HepG2 (cell line): ENCODE results near the gene IFITM10. TPM values are rescaled to one million over a fixed set of nuclear protein-coding genes. Genes with fewer than 3 reads are reported as not detected.

Experiments used
- CREM ChIP-seq, 2 experiments: sonication (generic) in 1 of 2; formaldehyde crosslinking in 1 of 2; IDR thresholded peaks; 2 replicates each; pipeline versions ENCODE4 v1.4.0 to v1.6.1; 2016 to 2020; ENCODE audit warnings: antibody characterized with exemption in 1 of 2, mild to moderate bottlenecking in 1 of 2, missing genetic modification reagents in 1 of 2
- ELF3 ChIP-seq: IDR thresholded peaks from 2 replicates; pipeline ENCODE4 v1.6.1; 2016; ENCODE audit warnings: missing genetic modification reagents, missing compliant biosample characterization
- HBP1 ChIP-seq: IDR thresholded peaks from 2 replicates; pipeline ENCODE4 v1.6.1; 2016; ENCODE audit warnings: low read depth, control low read depth
- NBN ChIP-seq: fragments of 450-650 bp; conservative IDR thresholded peaks from 2 replicates; pipeline ENCODE4 v1.6.1; 2017
- NFAT5 ChIP-seq: sonication (generic); formaldehyde crosslinking; IDR thresholded peaks from 2 replicates; pipeline ENCODE4 v1.4.0; 2020; ENCODE audit warnings: missing genetic modification reagents
- RBFOX2 ChIP-seq: fragments of 200-400 bp; formaldehyde crosslinking; IDR thresholded peaks from 2 replicates; pipeline ENCODE4 v1.6.1; 2017; ENCODE audit warnings: low read depth, mild to moderate bottlenecking, low read length
- RBM39 ChIP-seq: fragments of 200-400 bp; formaldehyde crosslinking; IDR thresholded peaks from one replicate; pipeline ENCODE4 v1.6.1; 2018; ENCODE audit warnings: antibody characterized with exemption, mild to moderate bottlenecking, low read depth, low read length; ENCODE audit not compliant: poor library complexity, severe bottlenecking
- SUZ12 ChIP-seq: fragments of 150-350 bp; IDR thresholded peaks from 2 replicates; pipeline ENCODE4 v1.6.1; 2014; ENCODE audit warnings: low read depth, low read length
- TCF12 ChIP-seq, 2 experiments: fragments of 450-650 bp in 1 of 2; sonication (generic) in 1 of 2; formaldehyde crosslinking in 1 of 2; IDR thresholded peaks; 2 replicates each; pipeline versions ENCODE4 v1.6.1 to v1.8.0; 2017 to 2022; ENCODE audit warnings: antibody characterized with exemption in 1 of 2, mild to moderate bottlenecking in 1 of 2, missing genetic modification reagents in 1 of 2, moderate library complexity in 1 of 2
- TRAFD1 ChIP-seq: sonication (generic); formaldehyde crosslinking; IDR thresholded peaks from 2 replicates; pipeline ENCODE4 v1.5.1; 2020; ENCODE audit warnings: missing genetic modification reagents, mild to moderate bottlenecking, borderline replicate concordance
- ZBTB2 ChIP-seq: sonication (generic); formaldehyde crosslinking; IDR thresholded peaks from 2 replicates; pipeline ENCODE4 v1.8.0; 2022; ENCODE audit warnings: low read depth, missing genetic modification reagents
- ZBTB38 ChIP-seq: sonication (generic); formaldehyde crosslinking; IDR thresholded peaks from 2 replicates; pipeline ENCODE4 v1.5.1; 2020; ENCODE audit warnings: mild to moderate bottlenecking, missing genetic modification reagents
- ZBTB8A ChIP-seq: sonication (generic); formaldehyde crosslinking; IDR thresholded peaks from 2 replicates; pipeline ENCODE4 v1.4.0; 2020; ENCODE audit warnings: mild to moderate bottlenecking, low read depth, missing genetic modification reagents, borderline replicate concordance
- ZNF563 ChIP-seq: sonication (generic); formaldehyde crosslinking; IDR thresholded peaks from 2 replicates; pipeline ENCODE4 v1.8.0; 2022; ENCODE audit warnings: mild to moderate bottlenecking, moderate library complexity, missing genetic modification reagents
- ZNF598 ChIP-seq: sonication (generic); formaldehyde crosslinking; IDR thresholded peaks from 2 replicates; pipeline ENCODE4 v1.5.1; 2020; ENCODE audit warnings: mild to moderate bottlenecking, missing genetic modification reagents, borderline replicate concordance
- polyA plus RNA-seq, 8 experiments: library from polyadenylated mRNA; depleted of rRNA in 3 of 8; stranded (reverse) in 7 of 8; unstranded in 1 of 8; fragments of >200 nt; fragmentation: Illumina TruSeq in 4 of 8; extraction: Trizol in 4 of 8; gene quantifications; 2 replicates each; pipeline versions ENCODE4 v1.2.1 to v1.2.3, GENCODE V29; 2011 to 2016; ENCODE audit warnings: low read depth in 4 of 8, missing spikeins in 1 of 8, mixed read lengths in 1 of 8; ENCODE audit not compliant: insufficient read depth in 1 of 8
- total RNA-seq, 5 experiments: library from RNA; depleted of rRNA; stranded (reverse); fragments of >200 nt; fragmentation: Illumina TruSeq; extraction: Trizol; gene quantifications; 2 replicates each; pipeline ENCODE4 v1.2.3, GENCODE V29; 2016; ENCODE audit warnings: low read depth in 1 of 5

Gene IFITM10
- total and polyA plus RNA-seq, 2 of the 13 experiments (the other 11 are each of a cell fraction or from before 2014, with no cell fraction given): 0.09 to 0.13 TPM

- TF ChIP-seq TRAFD1 (CRISPR knock-in tag) (no peak), NBN (no peak), ZBTB2 (no peak), NFAT5 (CRISPR knock-in tag) (no peak), ELF3 (CRISPR knock-in tag) (peak; percentile 47), RBM39 (no peak), TCF12 (IDR thresholded peaks at IDR 0.05) (no peak), TCF12 (CRISPR knock-in tag; IDR thresholded peaks at IDR 0.05) (no peak), ZNF598 (CRISPR knock-in tag) (no peak), RBFOX2 (peak; percentile 82), SUZ12 (no peak), ZNF563 (CRISPR knock-in tag) (no peak), ZBTB8A (CRISPR knock-in tag) (no peak), ZBTB38 (no peak), HBP1 (CRISPR knock-in tag) (no peak), CREM (IDR thresholded peaks at IDR 0.05) (no peak), CREM (CRISPR knock-in tag; IDR thresholded peaks at IDR 0.05) (no peak)
These were observed 13.6 kb upstream of the IFITM10 start, which contains the start of gene CTSD (continued) for GRCh38 chr11:1763796-1764661.
